Measurements from ENCODE around the gene EFCAB12.

The EFCAB12 gene

DNA sequence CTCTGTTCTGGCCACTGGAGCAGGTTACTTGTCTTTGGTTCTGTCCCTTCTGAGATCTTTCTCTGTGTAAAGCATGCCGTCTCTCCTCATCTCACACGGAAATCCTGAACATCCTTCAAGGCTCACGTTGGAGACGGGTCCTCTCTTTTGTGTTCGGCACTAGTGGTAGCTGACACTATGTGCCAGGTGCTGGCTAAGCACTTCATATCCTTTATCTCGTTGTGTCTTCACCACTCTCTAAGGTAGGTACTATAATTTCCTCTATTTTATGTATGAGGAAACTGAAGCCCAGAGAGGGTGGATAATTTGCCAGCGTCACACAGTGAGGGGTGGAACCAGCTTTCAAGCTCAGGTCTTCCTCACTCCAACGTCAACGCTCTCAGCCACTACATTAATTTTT, 12.8 kb upstream of the EFCAB12 start:
- Mint-ChIP-seq H3K27me3 (no peaks in the 10 kb centered on the region), H3K9me3 (no peaks in the 10 kb centered on the region), H3K36me3 (ENCODE audit: insufficient read depth) (peaks cover 25% of the 10 kb centered on the region), H3K4me1 (peaks cover 51% of the 10 kb centered on the region), H3K4me3 (peak overlapping the region; percentile 83), H3K27ac (ENCODE audit: low read depth) (peak overlapping the region; percentile 94)
- no peak for ATAC-seq (replicated peaks; ENCODE audit: extremely low read depth, poor library complexity, severe bottlenecking)
- DNase-seq (ENCODE audit: low spot score in 2 of 2) = no peak

DNA sequence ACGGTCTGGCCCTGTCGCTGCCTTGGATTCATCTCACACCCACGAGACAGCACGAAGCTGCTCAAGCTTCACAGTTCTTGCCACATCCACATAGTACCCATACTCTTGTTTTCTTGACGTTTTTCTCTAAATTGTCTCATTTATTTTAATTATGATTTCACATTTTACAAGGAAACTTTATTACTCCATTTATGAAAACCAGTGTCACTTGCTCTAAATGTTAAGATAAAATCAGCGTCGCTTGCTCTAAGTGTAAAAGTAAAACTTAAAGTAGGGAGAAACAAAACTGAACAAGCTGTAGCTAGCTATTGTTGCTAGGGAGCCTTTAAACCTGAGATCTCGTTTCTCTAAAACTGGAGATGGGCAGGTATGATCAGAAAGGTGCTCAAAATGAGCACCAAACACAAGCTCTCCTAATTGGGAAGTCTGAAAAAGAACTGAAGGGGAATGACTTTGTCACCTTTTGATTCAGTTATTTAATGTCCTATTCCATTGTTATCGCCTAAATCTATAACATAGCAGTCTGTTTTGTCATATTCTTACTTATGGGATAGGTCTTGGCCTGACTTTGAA, 12.3 kb upstream of the EFCAB12 start:
- Mint-ChIP-seq H3K36me3 (ENCODE audit: insufficient read depth) (peaks cover 26% of the 10 kb centered on the region), H3K27me3 (no peaks in the 10 kb centered on the region), H3K27ac (ENCODE audit: low read depth) (peak overlapping the region; percentile 94), H3K9me3 (no peaks in the 10 kb centered on the region), H3K4me3 (peak overlapping the region; percentile 83), H3K4me1 (peaks cover 56% of the 10 kb centered on the region)
- peak; percentile 63 for ATAC-seq (replicated peaks; ENCODE audit: extremely low read depth, poor library complexity, severe bottlenecking)
- DNase-seq (ENCODE audit: low spot score in 2 of 2) = no peak

DNA sequence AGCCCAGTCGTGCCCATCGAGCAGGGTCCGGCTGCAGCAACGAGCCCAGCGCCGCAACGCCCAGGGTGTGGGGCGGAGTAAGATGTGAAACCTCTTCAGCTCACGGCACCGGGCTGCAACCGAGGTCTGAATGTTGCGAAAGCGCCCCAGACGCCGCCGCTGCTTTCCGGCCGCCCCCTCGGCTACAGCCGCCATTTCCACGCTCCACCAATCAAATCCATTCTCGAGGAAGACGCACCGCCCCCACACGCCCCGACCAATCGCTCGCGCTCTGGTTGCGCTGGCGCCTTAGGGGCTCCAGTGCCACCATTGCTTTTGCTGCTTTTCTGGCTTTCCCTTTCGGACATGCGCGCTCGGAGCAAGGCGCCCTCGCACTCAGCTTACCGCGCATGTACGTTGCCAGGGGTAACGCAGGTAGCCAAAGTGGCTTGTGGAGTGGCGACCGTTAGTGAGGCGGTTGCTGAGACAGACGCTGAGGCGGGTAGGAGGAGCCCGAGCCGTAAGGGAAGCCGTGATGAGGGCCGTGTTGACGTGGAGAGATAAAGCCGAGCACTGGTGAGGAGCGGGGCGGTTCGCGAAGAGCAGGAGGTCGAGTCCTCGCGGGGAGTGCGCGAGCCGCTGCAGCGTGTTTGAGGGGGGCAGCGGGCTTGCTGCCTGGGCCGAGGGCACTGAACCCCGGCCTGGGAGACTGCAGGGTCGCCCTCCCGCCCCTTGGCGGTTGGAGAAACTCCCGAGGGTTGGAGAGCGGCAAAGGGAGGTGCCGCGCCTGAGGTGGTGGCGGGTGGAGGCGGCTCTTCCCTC, 11.6 kb upstream of the EFCAB12 start, which contains the start of the genes IFT122 and MBD4:
TSS of gene IFT122 (plus strand) at position 408 of the 801 bp plus-strand sequence. CDS start at position 515, 107 bp downstream.
TSS of gene MBD4 (minus strand) at position 132 of the 801 bp plus-strand sequence. CDS start at position 17, 115 bp downstream.
- Mint-ChIP-seq H3K9me3 (no peaks in the 10 kb centered on the region), H3K36me3 (ENCODE audit: insufficient read depth) (peaks cover 32% of the 10 kb centered on the region), H3K4me1 (peaks cover 62% of the 10 kb centered on the region), H3K4me3 (peak within 1 kb of the TSS; percentile 83), H3K27ac (ENCODE audit: low read depth) (peak within 1 kb of the TSS; percentile 94), H3K27me3 (no peaks in the 10 kb centered on the region)
- DNase-seq (ENCODE audit: low spot score in 2 of 2) = peak; percentile 97 to 99
- ATAC-seq (replicated peaks; ENCODE audit: extremely low read depth, poor library complexity, severe bottlenecking) = peak; percentile 84

DNA sequence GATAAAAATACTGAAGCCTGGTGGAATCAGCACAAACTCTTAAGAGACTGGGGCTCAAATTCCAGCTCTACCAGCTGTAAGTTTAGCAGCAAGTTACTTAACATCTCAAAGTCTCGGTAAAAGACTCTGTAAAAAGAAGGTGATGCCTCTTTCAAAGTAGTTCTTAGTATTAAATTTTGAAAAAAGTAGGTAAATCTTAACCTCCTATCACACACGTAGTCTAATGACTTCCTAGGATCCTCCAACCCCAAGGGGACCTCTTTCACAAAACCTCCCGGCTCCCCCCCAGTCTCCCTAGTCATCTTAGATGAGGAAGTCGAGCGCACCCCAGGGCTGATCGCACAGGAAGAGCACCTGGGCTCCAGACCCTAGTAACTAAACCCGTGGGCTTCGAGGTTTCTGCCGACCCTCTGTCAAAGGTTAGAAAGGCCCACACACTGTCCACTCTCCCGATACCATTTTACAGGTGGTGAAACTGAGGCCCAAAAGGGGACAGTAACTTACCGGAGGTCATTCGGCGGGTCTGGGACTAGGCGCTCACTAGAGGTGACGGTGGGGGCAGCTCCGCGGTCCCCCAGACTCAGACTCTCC, 10.9 kb upstream of the EFCAB12 start:
- peaks cover 35% of the 10 kb centered on the region for H3K36me3 Mint-ChIP-seq (ENCODE audit: insufficient read depth)
- no peaks in the 10 kb centered on the region for H3K9me3 Mint-ChIP-seq
- peak overlapping the region; percentile 94 for H3K27ac Mint-ChIP-seq (ENCODE audit: low read depth)
- H3K27me3 Mint-ChIP-seq = no peaks in the 10 kb centered on the region
- peaks cover 62% of the 10 kb centered on the region for H3K4me1 Mint-ChIP-seq
- ATAC-seq (replicated peaks; ENCODE audit: extremely low read depth, poor library complexity, severe bottlenecking) (peak; percentile 11), DNase-seq (ENCODE audit: low spot score in 2 of 2) (peak in 1 of 2 donors; percentile 16)
- peak overlapping the region; percentile 83 for H3K4me3 Mint-ChIP-seq

DNA sequence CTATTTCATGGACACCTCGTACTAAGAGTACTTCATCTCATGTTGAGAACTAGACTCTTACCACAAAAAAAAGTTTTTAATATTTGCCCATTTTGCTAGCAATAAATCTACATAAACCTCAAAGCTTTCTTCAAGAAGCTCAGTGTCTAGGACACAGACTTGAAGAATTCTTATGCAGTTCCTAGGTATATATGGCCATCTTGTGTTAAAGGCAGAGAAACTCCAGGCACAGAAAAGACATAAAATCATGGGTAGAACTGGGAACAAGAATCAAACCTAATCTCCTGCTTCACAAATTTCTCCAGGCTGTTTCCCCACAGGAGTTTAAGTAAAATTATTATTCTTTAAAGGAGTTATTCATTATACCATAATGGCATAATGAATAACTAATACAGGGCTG, 6.9 kb upstream of the EFCAB12 start:
- Mint-ChIP-seq H3K27ac (ENCODE audit: low read depth) (no peak overlapping the region), H3K4me1 (peaks cover 36% of the 10 kb centered on the region), H3K4me3 (no peak overlapping the region), H3K9me3 (no peaks in the 10 kb centered on the region), H3K36me3 (ENCODE audit: insufficient read depth) (peaks cover 55% of the 10 kb centered on the region), H3K27me3 (no peaks in the 10 kb centered on the region)
- ATAC-seq (replicated peaks; ENCODE audit: extremely low read depth, poor library complexity, severe bottlenecking) (no peak), DNase-seq (ENCODE audit: low spot score in 2 of 2) (no peak)

DNA sequence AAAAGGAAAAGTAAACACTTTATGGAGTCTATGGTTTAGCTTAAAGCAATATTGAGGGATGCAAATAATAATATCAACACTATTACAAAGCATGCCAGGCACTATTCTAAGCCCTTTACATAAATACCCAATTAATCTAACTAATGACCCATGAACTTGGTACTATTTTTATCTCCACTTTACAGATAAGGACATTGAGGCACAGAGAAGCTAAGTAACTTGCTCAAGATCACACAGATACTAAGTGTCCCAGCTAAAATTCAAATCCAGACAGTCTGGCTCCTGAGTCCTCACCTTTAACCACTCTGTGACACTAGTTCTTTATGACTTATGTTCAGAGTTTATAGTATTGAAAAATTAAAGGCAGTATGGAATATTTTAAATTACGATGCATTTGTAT, 5.7 kb upstream of the EFCAB12 start:
- Mint-ChIP-seq H3K27me3 (no peaks in the 10 kb centered on the region), H3K9me3 (no peaks in the 10 kb centered on the region), H3K4me1 (peaks cover 32% of the 10 kb centered on the region), H3K27ac (ENCODE audit: low read depth) (no peak overlapping the region), H3K36me3 (ENCODE audit: insufficient read depth) (peaks cover 49% of the 10 kb centered on the region), H3K4me3 (no peak overlapping the region)
- ATAC-seq (replicated peaks; ENCODE audit: extremely low read depth, poor library complexity, severe bottlenecking) = no peak
- DNase-seq (ENCODE audit: low spot score in 2 of 2) = no peak

DNA sequence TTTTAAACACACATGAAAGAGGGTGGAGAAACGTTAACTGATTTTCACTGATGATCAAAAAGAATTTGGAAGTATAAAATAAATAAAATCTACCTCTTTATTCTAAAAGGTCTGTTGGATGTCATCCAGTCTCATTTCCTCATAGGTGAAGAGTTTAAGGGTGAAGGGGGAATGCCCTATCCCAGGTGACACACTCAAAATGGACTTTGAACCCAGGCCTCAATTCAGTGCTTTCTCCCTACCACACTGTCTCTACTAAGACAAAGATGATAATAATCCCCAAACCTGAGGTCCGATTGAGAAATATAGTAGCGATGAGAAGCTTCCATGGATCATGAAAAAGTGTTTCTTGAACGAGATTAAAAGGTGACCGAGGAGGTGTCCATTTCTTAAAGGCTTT, 5.1 kb upstream of the EFCAB12 start:
- no peaks in the 10 kb centered on the region for H3K9me3 Mint-ChIP-seq
- peaks cover 32% of the 10 kb centered on the region for H3K4me1 Mint-ChIP-seq
- ATAC-seq (replicated peaks; ENCODE audit: extremely low read depth, poor library complexity, severe bottlenecking) = no peak
- no peak overlapping the region for H3K4me3 Mint-ChIP-seq
- no peak overlapping the region for H3K27ac Mint-ChIP-seq (ENCODE audit: low read depth)
- H3K27me3 Mint-ChIP-seq = no peaks in the 10 kb centered on the region
- H3K36me3 Mint-ChIP-seq (ENCODE audit: insufficient read depth) = peaks cover 49% of the 10 kb centered on the region
- no peak for DNase-seq (ENCODE audit: low spot score in 2 of 2)

DNA sequence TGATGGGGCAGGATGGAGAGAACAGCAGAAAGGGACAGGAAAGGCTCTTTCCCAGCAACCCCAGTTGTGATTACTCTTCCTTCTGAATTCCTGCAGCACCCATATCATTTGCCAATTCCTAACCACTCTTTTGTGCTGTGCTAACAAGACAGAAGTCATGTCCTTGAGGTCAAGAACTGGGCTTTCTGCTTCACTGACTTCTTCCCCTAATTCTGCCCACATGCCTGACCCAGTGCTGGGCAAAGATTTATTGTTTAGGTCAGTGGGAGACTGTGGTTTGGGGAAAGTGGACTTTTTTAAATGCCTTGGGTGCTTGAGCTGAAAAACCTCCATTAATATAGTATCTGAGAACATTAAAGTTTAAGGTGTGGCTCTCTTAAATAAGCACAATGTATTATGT, 4.2 kb upstream of the EFCAB12 start:
- H3K27me3 Mint-ChIP-seq = no peaks in the 10 kb centered on the region
- H3K36me3 Mint-ChIP-seq (ENCODE audit: insufficient read depth) = peaks cover 49% of the 10 kb centered on the region
- H3K4me1 Mint-ChIP-seq = peaks cover 32% of the 10 kb centered on the region
- no peaks in the 10 kb centered on the region for H3K9me3 Mint-ChIP-seq
- H3K27ac Mint-ChIP-seq (ENCODE audit: low read depth) = no peak overlapping the region
- ATAC-seq (replicated peaks; ENCODE audit: extremely low read depth, poor library complexity, severe bottlenecking) (no peak), DNase-seq (ENCODE audit: low spot score in 2 of 2) (no peak)
- H3K4me3 Mint-ChIP-seq = no peak overlapping the region

DNA sequence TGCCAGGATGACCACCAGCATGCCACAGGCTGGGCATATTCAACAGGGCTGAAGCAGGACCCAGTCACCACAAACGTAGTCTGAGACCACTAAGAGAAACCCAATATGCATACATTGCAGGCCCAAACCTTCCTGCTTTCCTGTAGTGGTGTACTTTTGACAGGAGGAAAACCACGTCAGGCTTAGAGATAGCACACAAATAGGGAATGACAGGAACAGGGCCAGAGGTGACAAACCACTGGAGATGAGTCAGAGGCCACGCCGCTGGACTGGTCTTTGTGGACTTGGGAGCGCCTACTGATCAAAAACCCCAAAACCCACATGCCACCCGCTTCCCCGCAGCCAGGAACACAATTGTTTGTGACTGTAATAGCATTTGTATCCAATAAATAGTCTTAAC, 3.6 kb upstream of the EFCAB12 start:
- DNase-seq (ENCODE audit: low spot score in 2 of 2) (no peak), ATAC-seq (replicated peaks; ENCODE audit: extremely low read depth, poor library complexity, severe bottlenecking) (no peak)
- Mint-ChIP-seq H3K27ac (ENCODE audit: low read depth) (no peak overlapping the region), H3K36me3 (ENCODE audit: insufficient read depth) (peaks cover 49% of the 10 kb centered on the region), H3K4me1 (peaks cover 33% of the 10 kb centered on the region), H3K9me3 (no peaks in the 10 kb centered on the region), H3K27me3 (no peaks in the 10 kb centered on the region), H3K4me3 (no peak overlapping the region)

DNA sequence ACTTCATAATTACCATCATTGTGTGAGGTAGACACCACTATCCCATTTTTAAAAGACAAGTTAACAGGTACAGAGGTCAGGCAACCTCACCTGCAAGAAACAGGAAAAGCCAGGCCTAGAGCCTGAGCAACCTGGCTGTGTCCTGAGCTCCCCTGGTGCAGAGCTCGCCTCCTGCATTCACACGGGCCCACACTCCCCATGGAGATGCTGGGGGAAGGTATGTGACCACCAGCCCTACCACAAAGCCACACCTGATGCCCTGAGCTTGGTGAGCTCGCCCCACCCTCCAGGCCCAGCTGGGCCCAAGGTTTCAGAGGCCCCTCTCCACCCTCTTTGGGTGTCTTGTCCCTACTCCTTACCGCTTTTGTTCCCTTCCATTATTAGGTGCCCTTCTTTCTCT, 1.2 kb upstream of the EFCAB12 start:
- H3K4me1 Mint-ChIP-seq = peaks cover 14% of the 10 kb centered on the region
- H3K36me3 Mint-ChIP-seq (ENCODE audit: insufficient read depth) = peaks cover 36% of the 10 kb centered on the region
- H3K27ac Mint-ChIP-seq (ENCODE audit: low read depth) = no peak overlapping the region
- H3K9me3 Mint-ChIP-seq = no peaks in the 10 kb centered on the region
- no peaks in the 10 kb centered on the region for H3K27me3 Mint-ChIP-seq
- ATAC-seq (replicated peaks; ENCODE audit: extremely low read depth, poor library complexity, severe bottlenecking) (no peak), DNase-seq (ENCODE audit: low spot score in 2 of 2) (no peak)
- no peak overlapping the region for H3K4me3 Mint-ChIP-seq

DNA sequence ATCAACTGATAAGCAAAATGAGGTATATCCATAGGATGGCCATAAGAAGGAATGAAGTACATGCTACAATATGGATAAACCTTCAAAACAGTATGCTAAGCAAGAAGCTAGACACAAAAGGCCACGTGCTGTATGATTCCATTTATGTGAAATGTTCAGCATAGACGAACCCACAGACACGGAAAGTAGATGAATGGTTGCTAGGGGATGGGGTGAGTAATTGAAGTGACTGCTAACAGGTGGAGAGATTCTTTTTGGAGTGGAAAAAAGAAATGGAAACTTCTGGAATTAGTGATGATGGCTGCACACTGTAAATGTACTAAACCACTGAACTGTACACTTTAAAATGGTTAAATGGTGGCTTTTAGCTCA, 630 bp upstream of the EFCAB12 start:
- Mint-ChIP-seq H3K9me3 (no peaks in the 10 kb centered on the region), H3K27ac (ENCODE audit: low read depth) (no peak overlapping the region), H3K36me3 (ENCODE audit: insufficient read depth) (peaks cover 35% of the 10 kb centered on the region), H3K4me3 (no peak overlapping the region), H3K4me1 (peaks cover 14% of the 10 kb centered on the region), H3K27me3 (no peaks in the 10 kb centered on the region)
- ATAC-seq (replicated peaks; ENCODE audit: extremely low read depth, poor library complexity, severe bottlenecking) = no peak
- no peak for DNase-seq (ENCODE audit: low spot score in 2 of 2)

DNA sequence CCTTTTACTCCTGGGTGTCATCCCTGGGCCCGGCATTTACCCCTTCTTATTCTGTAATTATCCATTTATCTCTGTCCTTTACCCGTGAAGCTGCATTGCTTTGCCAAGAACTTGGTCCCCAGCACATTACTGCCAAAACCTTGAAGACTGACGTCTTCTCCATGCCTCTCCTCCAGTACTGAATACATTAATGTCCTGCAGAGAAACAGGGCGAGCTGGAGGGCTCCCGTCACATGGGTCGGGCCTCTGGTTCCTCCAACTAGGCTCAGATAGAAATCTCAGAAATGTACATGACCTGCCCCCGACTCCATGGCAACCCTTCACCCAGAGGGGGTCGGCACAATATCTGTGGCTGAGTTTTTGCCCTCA, 445 bp downstream of the EFCAB12 start:
- no peaks in the 10 kb centered on the region for H3K27me3 Mint-ChIP-seq
- peak overlapping the region; percentile 45 for H3K27ac Mint-ChIP-seq (ENCODE audit: low read depth)
- no peak for ATAC-seq (replicated peaks; ENCODE audit: extremely low read depth, poor library complexity, severe bottlenecking)
- H3K9me3 Mint-ChIP-seq = no peaks in the 10 kb centered on the region
- no peak for DNase-seq (ENCODE audit: low spot score in 2 of 2)
- H3K4me3 Mint-ChIP-seq = peak overlapping the region; percentile 69
- H3K4me1 Mint-ChIP-seq = peaks cover 19% of the 10 kb centered on the region
- peaks cover 29% of the 10 kb centered on the region for H3K36me3 Mint-ChIP-seq (ENCODE audit: insufficient read depth)

DNA sequence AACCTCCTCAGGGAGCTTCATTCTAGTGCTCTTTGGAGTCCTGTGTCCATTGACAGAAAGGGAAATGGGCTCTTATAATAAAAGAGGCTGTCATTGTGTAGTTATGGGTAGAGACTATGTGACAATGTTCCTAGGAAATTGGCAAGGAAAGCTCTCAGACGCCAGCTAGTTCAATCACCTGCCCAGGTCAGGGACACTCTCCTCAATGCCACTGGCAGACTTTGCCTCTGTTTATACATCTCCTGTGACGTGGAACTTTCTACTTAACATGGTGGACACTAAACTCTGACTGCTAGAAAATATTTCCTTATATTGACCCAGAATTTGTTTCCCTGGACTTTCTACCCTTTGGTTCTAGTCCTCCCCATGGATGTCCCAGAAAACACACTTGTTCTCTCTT, 2.8 kb downstream of the EFCAB12 start:
- no peak for ATAC-seq (replicated peaks; ENCODE audit: extremely low read depth, poor library complexity, severe bottlenecking)
- Mint-ChIP-seq H3K27me3 (no peaks in the 10 kb centered on the region), H3K4me3 (no peak overlapping the region), H3K4me1 (peaks cover 19% of the 10 kb centered on the region), H3K36me3 (ENCODE audit: insufficient read depth) (peaks cover 15% of the 10 kb centered on the region), H3K27ac (ENCODE audit: low read depth) (no peak overlapping the region), H3K9me3 (no peaks in the 10 kb centered on the region)
- DNase-seq (ENCODE audit: low spot score in 2 of 2) = no peak

All from central memory CD8-positive, alpha-beta T cell (primary cell).